Hematopoietic multipotent progenitor cell treated with erythropoietin and hydrocortisone succinate and interleukin-3 and kit ligand, for 4 days (in vitro differentiated cells): ENCODE results near the gene WDR48.

Source experiments
- DNase-seq: peaks from one replicate; pipeline ENCODE4 v3.0.0-alpha.2; 2015

Gene WDR48

DNA sequence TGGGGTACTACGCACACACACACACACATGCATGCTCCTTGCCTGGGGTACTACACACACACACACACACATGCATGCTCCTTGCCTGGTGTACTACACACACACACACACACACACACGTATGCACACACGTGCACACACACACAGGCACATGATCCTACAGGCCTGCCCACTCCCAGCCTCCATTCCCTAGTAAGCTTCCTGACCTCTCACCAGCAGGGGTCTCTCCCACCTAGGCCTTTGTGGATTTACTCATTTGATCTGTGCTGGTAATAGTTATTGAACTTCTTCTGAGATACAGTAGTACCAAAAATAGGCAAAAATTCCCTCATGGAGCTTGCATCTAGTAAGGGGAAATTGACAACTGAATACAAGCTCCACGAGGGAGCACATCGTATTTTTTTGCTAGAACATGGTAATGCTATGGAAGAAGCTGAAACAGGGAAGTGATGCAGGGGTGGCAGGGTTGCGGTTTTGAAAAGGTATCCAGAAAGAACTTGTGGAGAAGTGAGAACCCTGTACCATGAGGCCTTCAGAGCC is 74.8 kb downstream of the WDR48 start:
- peak; percentile 83 for DNase-seq

DNA sequence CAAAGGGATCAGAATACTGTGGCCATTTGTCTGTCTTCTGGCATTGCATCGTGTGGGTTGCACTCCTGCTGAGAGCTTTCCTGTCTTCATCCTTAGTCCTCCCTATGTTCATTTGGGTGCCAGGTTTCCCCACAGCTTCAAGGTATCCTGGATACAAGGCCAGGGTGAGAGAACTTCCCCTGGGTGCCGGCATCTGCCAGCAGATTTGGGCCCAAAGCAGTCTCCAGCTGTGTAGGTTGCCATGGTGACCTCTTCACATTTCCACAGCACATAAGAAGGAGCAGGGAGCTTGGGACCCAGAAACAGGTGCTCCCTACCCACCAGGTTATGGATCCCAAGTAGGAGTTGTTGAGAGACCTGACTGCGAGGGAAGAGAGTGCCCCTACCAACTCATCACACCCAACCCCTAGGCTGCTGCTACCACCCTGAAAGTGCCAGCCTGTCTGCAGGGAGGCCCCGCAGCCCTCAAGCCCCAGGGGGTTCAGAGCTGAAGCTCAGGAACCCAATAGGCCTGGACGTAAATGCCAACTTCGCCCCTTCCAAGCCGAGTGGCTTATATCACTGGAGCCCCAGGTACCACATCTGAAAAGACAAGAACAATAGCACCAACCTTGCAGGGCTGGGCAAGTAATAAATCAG is 75.6 kb downstream of the WDR48 start:
- no peak for DNase-seq

DNA sequence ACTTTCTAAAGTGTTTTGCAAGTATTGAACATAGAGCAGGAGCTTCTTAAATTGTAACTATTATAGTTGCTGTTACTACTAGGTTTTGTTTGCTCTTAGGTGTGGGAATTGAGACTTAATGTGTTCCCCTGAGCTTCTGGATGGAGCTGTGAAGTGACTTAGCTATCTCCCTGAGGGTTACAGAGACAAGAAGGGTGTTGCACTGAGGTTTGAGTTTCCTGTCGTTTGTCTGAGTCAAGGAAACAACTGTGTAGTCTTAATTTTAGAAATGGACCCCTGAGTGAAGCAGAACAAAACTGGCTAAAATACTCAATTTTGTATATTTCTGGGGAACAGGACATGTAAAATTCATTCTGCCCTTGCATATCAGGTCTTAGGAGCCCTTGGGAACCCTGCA is 76.1 kb downstream of the WDR48 start:
- DNase-seq: peak; percentile 31

DNA sequence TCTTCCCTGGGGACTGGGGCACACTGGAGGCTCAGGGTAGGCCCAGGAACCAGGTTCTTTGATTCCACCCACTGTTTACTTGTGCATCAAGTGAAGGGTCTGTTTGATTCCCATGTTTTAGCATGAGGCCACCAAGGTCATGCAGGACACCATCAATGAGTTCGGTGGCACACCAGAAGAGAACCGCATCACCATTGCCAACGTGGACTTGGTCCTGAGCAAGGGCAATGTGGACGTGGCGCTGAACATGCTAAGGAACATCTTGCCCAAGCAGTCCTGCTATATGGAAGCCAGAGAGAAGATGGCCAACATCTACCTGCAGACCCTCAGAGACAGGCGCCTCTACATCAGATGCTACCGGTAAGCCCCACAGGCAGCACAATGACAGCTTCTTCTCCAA is 77.1 kb downstream of the WDR48 start:
- DNase-seq: no peak

DNA sequence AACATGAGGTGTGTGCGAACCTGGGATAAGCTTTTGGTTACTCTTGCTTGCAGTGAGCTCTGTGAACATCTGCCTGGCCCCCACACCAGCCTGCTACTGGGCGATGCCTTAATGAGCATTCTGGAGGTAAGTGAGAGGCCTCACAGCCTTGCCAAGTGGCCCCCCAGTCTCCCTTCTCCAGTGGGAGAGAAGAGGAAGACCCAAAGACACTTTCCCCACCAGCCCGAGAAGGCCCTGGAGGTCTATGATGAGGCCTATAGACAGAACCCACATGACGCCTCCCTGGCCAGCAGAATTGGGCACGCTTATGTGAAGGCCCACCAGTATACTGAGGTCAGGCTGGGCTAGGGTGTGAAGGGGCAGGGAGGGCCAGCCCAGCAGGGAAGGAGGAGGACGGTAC is 78.2 kb downstream of the WDR48 start:
- no peak for DNase-seq

DNA sequence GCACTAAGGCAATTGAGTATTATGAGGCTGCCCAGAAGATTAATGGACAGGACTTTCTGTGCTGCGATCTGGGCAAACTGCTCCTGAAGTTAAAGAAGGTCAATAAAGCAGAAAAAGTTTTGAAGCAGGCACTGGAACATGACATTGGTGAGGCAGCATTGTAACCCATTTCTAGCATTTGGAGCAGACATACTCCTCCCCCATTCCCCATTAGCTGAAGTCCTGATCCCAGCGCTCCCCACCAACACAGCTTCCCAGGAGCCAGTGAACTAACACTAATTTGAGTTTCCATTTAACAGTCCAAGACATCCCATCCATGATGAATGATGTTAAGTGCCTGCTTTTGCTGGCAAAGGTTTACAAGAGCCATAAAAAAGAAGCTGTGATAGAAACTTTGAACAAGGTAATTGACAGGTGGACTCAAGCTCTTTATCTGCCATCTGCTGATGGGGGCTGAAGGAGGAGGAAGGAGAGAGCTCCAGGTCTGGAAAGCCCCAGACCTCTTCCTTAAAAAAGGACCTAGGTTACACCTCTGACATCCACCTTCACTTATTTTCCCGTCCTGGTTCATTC is 79.0 kb downstream of the WDR48 start:
- no peak for DNase-seq

DNA sequence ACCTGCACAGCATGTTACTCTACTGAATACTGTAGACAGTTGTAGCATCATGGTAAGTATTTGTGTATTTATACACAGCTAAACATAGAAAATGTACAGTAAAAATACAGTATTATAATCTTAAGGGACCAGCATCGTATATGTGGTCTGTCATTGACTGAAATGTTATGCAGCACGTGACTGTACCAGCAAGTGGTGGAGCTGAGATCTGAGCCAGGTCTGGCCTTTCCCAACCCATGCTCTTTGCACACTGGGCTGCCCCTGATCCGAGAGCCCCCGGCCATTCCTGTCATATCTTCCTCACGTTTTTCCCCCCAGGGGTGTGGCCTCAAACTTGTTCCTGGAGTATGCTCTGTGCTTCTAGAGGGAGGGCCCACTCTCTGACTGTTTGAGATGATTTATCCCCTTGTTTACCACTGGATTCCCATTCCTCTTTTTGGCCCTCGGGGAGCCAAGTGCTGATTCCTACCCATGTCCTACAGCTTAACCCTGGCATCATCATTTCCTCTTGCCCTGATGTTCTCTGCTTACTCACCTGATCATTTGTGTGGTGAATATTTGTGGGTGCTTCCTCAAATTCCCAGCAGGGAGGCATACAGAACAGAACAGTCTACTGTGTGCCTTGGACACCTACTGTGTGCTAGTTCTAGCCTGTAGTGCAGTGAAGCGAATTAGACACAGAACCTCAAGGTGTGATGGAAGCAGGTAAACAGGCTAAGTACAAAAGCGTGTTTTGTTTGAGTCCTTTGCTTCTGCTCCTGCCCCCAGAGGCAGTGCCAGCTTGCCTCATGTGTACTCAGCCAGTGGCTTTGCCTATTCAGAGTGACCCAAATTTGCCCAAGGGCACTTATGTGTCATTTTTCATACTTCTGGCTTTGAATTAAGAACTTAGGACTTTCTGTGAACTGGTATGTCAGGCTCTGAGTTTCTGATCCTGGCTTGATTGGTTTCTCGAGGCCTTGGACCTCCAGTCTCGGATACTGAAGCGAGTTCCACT is 80.6 kb downstream of the WDR48 start:
- DNase-seq: no peak

DNA sequence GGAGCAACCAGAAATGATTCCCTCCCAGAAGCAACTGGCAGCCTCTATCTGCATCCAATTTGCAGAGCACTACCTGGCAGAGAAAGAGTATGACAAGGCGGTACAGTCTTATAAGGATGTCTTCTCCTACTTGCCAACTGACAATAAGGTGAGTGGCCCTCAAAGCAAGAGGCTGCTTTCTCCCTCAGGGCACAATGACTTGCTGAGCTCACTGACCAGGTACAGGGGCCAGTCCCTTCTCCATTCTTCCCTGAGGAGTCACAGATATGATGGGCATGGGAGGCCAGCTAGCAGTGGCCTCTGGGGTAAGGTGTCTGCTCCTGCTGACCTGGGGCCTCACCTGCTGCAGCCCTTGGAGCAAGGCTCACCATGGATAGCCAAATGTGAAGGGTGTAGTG is 81.3 kb downstream of the WDR48 start:
- DNase-seq: no peak

DNA sequence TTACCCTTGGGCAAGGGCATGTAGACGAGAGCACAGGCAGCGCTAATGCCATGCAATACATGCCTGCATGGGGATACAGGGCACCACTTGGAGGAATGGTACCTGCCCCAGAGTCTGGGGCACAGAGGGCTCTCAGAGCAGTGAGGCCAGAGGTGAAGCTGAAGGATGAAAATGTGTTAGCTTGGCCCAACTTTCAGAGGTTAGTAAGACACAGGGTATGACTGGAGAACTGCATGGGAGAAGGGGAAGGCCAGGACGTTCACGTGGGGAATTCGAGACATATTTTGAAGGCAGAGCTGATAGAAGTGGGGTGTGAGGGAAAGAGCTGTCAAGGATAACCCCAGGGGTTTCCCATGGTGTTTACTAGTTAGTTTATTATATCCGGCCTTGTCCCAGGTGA is 82.0 kb downstream of the WDR48 start:
- DNase-seq: no peak

DNA sequence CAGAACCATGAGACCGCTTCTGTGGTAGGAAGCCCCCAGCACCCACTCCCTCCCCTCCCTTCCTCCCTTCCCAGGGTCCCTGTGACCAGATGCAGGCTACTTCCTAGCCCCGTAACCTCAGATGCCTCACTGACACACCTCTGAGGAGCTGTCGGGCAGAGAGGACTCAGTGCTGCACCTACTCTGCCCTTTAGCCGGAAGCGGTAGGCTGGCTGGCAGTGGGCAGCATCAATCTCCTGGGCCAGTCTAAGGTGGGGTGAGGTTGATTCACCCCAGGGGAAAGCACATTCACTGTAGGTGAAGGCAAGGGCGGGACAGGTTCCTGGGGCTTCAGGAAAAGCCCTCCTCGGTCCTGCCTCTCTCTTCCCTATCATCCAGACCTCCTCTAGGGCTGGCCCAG is 82.5 kb downstream of the WDR48 start:
- DNase-seq: no peak

DNA sequence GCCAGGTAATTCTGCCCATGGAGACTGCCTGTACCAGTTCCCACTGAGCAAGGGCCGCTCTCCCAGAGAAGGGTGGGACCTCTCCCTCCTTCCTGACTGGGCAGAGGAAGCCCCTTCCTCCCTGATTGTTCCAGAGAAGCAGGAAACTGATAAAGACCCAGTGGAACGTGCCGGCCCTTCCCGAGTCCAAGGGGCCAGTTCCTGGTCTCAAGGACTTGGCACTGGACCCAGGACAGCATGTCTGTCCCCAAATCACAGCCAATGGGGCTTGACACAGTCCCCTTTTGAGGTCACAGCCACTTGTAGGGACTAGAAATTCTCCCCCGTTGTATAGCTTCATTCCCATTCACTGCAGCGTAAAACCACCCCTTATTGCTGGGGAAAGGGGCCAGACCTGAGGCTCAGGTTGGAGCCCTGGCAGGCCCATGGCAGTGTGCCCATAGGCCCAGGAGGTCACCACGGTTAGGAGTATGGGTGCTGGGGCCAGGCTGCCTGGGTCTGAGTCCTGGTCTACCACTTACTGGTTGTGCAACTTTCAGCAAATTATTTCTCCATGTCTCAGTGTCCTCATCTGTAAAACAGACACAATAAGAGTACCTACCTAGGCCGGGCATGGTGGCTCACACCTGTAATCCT is 83.5 kb downstream of the WDR48 start:
- DNase-seq: no peak

DNA sequence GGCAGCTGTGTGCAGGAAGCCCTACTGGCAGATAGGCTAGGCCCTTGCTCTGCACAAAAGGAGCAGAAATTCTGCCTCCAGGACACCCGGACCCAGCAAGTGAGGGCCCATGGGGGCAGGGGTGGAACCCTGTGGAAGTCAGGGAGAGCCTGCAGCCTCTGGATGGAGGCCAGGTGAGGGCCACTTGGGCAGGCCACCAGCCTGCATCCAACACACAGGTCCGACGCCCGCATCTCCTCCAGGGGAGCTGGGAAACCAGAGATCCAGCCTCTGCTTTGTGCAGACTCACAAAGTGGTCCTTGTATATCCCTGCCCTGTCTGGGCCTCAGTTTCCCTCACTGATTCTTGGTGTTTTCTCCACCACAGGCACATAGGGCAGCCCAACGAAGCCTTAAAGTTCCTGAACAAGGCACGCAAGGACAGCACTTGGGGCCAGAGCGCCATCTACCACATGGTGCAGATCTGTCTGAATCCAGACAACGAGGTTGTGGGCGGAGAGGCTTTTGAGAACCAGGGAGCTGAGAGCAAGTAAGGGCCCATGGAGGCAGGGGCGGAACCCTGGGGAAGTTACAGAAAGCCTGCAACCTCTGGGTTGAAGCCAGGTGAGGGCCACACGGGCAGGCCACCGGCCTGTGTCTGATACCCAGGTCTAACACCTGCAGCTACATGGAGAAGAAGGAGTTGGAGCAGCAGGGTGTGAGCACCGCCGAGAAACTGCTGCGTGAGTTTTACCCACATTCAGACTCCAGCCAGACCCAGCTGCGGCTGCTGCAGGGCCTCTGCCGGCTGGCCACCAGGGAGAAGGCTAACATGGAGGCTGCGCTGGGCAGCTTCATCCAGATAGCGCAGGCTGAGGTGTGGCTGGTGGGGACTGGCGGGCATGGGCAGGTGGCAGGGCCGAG is 85.0 kb downstream of the WDR48 start:
- DNase-seq: peak; percentile 36

DNA sequence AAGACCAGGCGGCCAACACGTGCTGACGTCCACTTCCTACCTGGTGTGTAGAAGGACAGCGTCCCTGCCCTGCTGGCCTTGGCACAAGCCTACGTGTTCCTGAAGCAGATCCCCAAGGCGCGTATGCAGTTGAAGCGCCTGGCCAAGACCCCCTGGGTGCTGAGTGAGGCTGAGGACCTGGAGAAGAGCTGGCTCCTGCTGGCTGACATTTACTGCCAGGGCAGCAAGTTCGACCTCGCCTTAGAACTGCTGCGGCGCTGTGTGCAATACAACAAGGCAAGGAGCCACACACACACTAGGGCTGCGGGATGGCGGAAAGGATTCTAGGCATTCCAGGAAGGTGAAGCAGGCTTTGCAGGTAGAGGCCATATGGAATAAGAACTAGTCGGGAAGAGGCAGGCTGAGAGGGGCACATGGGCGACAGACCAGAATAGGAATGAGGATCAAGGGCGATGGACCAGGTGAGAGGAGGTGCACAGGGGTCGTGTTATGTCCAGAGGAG is 85.7 kb downstream of the WDR48 start:
- DNase-seq: no peak

DNA sequence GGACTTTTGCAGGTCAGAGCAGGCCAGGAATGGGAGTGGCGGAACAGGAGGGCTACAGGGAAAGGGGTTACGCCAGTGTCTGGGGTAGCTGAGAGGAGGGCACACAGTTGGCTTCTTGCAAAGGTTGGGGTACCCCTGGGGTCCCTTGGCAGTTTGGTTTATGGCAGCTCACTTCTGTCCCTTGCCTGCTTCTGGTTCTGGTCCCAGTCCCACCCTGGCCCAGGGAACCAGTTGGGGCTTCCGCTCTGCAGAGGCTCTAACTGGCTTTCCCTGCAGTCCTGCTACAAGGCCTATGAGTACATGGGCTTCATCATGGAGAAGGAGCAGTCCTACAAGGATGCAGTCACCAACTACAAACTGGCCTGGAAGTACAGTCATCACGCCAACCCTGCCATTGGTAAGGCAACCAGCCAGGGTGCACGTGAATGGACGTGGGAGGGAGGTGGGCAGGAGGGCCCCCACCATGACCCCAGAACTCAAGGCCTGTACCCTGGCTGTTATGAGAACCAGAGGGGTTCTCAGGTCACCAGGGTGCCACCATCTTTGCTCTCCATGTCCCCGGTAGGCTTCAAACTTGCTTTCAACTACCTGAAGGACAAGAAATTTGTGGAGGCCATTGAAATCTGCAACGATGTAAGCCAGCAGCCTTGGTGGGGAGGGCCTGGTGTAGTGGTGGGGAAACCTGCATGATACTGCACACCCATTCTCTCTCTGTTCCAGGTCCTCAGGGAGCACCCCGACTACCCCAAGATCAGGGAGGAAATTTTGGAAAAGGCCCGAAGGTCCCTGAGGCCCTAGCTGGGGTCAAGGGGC is 86.4 kb downstream of the WDR48 start:
- no peak for DNase-seq

DNA sequence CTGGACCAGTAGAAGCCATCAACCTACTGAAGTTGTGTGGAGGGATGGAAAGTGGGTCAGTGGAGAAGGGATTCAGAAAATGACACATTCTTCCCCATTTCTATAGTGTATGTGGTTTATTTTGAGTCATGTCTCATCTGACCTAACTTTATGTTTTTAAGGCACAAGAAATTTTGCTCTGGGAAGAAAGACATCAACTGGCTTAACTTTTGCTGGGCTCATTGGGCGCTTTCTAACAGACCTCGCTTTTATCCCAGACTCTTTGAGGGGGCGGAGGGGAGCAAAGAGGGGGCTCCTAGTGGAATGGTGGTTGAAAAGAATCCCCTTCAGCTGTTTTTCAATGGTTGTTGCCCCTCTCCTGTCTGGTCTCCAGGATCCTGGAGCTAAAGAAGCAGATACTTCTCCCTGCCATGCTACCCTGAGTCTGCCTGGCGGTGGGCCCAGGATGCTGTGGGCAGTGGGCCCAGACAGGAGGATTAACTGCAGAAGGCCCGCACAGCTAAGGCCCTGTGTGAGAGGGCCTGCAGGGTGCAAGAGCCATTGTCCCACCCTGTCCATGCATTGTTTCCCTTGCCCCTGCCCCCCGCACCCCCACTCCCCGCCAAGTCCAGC is 87.1 kb downstream of the WDR48 start:
- DNase-seq: no peak

DNA sequence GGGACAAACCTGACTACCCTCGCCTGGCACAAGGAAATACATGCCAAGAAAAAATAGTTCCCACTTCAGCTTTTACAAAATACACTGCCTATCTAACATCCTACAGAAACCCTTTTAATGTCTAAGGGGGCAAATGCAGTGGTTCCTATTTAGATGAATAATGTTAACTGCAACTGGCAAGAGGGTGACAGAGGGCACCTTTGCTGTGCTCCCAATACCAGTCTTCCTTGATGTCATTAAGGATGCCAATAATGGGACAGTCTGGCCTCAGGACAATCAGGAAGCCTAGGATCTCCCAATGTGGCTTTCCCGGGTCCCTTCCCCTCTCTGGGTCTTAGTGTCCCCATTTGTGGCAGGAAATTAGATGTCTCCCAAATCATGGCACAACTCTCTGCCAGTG is 87.6 kb downstream of the WDR48 start:
- DNase-seq: no peak

DNA sequence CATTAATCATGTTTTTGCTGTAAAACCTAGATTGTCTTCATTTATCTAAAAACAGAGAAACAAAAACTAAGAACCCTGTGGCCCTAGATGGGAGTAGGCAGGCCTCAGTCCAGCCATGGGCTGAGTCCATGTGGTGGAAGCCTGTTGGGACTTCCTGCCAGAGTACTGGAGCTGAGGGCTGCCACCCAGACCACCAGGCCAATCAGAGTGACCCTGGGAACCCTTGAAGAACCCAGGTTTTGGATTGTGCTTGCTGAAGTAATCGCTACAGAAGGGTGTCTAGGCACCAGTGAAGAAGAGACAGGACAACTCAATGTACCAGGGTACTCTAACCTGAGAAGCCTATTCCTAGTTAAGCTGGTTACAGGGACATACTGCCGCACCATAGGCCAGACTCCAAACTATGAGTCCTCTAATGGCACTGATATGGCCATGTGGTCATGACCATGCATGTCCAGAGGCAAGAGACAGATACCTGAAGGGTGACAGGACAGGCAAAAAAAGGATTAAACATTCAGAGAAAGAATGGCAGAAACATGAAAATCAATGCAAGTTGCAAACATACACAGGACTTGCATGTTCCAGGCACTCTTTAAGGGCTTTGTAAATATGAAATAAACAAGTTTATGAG is 88.6 kb downstream of the WDR48 start:
- DNase-seq: no peak

DNA sequence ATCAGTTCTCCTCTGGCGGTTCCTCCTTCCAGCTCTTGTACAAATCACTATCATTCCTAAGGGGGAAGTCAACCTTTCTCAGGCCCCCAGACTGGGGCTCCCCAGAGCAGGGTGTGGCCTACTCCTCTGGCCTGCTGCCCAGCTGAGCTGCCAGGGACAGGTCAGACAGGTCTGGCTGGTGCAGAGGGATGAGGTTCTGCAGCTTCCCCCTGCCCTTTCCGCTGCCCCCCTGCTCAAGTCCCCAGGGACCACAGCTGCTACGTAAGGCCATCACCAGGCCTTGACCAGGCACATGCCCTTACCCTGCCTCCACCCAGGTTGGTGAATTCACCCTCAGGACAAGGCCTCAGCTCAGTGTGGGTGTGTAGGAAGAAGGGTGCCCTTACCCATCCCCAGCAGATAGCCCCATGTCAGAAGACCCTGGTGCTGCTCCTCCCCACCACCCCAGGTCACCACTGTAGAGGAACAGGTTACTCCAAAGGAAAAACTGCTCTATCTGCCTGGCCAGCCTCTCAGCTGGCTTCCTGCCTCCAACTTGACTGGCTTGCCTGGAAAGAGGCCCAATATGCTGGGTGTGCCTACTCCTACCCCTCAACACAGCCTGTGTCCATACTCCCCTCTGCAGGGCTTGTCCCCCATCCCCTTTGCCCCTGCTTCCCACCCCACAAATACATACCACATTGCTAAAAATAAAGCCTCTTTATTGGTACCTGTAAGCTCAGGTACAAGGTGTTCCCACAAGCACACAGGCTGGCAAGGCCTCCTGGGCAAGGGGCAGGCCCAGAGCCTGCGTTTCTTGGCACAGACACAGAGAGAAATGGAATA is 89.6 kb downstream of the WDR48 start:
- peak; percentile 47 for DNase-seq

DNA sequence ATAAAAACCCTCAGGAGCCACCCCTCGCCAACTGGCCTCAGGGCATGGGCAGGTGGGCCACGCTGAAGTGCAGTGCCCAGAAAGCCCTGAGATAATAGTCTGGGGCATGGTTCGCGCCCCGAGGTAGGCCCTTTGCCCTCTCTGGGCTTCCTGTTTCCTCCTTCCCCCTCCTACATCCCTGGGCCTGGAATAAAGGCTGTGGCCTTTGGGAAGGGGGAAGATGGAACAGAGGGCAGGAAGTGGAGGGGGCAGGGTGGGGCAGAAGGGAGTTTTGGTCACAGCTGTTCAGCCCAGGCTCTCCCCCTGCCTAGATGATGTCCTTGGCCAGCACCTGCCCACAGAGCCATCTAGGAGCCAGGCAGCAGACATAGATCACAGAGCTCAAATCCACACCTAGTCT is 90.3 kb downstream of the WDR48 start:
- no peak for DNase-seq
